Tibial nerve (tissue), 4 donors: ENCODE results near the gene CTNND2.

ENCODE experiments used
- EP300 ChIP-seq, 2 donors: sonication (generic); formaldehyde crosslinking; IDR thresholded peaks; one replicate each; pipeline ENCODE4 v1.6.1; 2017; ENCODE audit warnings: antibody characterized with exemption in 2 of 2, mild to moderate bottlenecking in 1 of 2
- POLR2A ChIP-seq, 2 donors: fragments of 450-650 bp; IDR thresholded peaks; one replicate each; pipeline ENCODE4 v1.6.1; 2017; ENCODE audit warnings: antibody characterized with exemption in 2 of 2, mild to moderate bottlenecking in 2 of 2, moderate library complexity in 2 of 2
- TF ChIP-seq, protein P1 (sequence below), 5 experiments: fragments of 200-600 bp in 3 of 5; fragments of 450-650 bp in 2 of 5; sonication (generic) in 3 of 5; IDR thresholded peaks; one replicate each; pipeline ENCODE4 v1.5.1; 2016 to 2019; ENCODE audit warnings: antibody characterized with exemption in 5 of 5, mild to moderate bottlenecking in 3 of 5, moderate library complexity in 2 of 5

DNA sequence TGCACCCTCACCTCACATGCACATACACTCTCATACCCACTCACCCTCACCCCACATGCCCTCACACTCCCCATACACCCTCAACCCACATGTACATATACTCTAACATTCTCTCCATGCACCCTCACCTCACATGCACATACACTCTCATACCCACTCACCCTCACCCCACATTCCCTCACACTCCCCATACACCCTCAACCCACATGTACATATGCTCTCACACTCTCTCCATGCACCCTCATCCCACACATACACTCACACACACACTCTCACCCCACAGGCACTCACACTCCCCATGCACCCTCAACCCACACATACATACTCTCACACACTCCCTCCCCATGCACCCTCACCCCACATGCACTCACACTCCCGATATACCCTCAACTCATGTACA is 593.0 kb downstream of the CTNND2 start:
- TF ChIP-seq, protein P1, sequence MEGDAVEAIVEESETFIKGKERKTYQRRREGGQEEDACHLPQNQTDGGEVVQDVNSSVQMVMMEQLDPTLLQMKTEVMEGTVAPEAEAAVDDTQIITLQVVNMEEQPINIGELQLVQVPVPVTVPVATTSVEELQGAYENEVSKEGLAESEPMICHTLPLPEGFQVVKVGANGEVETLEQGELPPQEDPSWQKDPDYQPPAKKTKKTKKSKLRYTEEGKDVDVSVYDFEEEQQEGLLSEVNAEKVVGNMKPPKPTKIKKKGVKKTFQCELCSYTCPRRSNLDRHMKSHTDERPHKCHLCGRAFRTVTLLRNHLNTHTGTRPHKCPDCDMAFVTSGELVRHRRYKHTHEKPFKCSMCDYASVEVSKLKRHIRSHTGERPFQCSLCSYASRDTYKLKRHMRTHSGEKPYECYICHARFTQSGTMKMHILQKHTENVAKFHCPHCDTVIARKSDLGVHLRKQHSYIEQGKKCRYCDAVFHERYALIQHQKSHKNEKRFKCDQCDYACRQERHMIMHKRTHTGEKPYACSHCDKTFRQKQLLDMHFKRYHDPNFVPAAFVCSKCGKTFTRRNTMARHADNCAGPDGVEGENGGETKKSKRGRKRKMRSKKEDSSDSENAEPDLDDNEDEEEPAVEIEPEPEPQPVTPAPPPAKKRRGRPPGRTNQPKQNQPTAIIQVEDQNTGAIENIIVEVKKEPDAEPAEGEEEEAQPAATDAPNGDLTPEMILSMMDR (IDR thresholded peaks at IDR 0.05), result no peak
- TF ChIP-seq POLR2A (IDR thresholded peaks at IDR 0.05) (no peak), EP300 (IDR thresholded peaks at IDR 0.05) (no peak)
